Memory B cell (primary cell): ENCODE results near the gene SPDYC.
"Not testable (repeated sequence)": the region's sequence is repeated elsewhere in the genome, so short reads cannot be mapped to it uniquely, and the experiment has no call there.

ENCODE experiments used
- ATAC-seq: fragments of 150-1000 bp; cut with Tn5 transposase; 2 replicates; pipeline ENCODE4 v1.10.0; 2021; ENCODE audit warnings: low read depth, mild to moderate bottlenecking, moderate library complexity
- DNase-seq, 2 donors: peaks; one replicate each; pipeline ENCODE4 v3.0.0; 2022; ENCODE audit warnings: low spot score in 2 of 2
- H3K27ac Mint-ChIP-seq: one replicate; pipeline ENCODE4 v1.8.0; 2022; ENCODE audit warnings: mild to moderate bottlenecking, moderate library complexity, mixed read lengths
- H3K27me3 Mint-ChIP-seq: one replicate; pipeline ENCODE4 v1.8.0; 2022; ENCODE audit warnings: mixed read lengths
- H3K36me3 Mint-ChIP-seq: one replicate; pipeline ENCODE4 v1.8.0; 2022; ENCODE audit warnings: mild to moderate bottlenecking, mixed read lengths
- H3K4me1 Mint-ChIP-seq: one replicate; pipeline ENCODE4 v1.8.0; 2022; ENCODE audit warnings: mixed read lengths
- H3K4me3 Mint-ChIP-seq: one replicate; pipeline ENCODE4 v1.8.0; 2022; ENCODE audit warnings: mild to moderate bottlenecking, moderate library complexity, mixed read lengths
- H3K9me3 Mint-ChIP-seq: one replicate; pipeline ENCODE4 v1.8.0; 2022; ENCODE audit warnings: mixed read lengths

SPDYC gene

DNA sequence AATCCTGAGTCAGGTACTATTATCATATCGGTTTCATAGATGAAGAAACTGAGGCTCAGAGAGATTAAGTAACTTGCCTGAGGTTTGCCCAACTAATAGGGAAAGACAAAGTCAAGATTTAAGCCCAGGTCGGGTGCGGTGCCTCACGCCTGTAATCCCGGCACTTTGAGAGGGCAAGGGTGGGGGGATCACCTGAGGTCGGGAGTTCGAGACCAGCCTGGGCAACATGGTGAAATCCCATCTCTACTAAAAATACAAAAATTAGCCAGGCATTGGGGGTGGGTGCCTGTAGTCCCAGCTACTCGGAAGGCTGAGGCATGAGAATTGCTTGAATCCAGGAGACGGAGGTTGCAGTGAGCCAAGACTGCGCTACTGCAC, 19.9 kb upstream of the SPDYC start:
- not testable (repeated sequence) for ATAC-seq, H3K4me3 Mint-ChIP-seq, H3K9me3 Mint-ChIP-seq, H3K36me3 Mint-ChIP-seq, DNase-seq, H3K27ac Mint-ChIP-seq, H3K27me3 Mint-ChIP-seq
- H3K4me1 Mint-ChIP-seq, result peaks cover 22% of the 10 kb centered on the region

GRCh38 chr11:65150509-65151299, 19.3 kb upstream of the SPDYC start:
- DNase-seq (no peak), ATAC-seq (no peak)
- Mint-ChIP-seq H3K36me3 (no peaks in the 10 kb centered on the region), H3K4me1 (peaks cover 19% of the 10 kb centered on the region), H3K27me3 (no peaks in the 10 kb centered on the region), H3K27ac (no peak overlapping the region), H3K9me3 (no peaks in the 10 kb centered on the region), H3K4me3 (no peak overlapping the region)

DNA sequence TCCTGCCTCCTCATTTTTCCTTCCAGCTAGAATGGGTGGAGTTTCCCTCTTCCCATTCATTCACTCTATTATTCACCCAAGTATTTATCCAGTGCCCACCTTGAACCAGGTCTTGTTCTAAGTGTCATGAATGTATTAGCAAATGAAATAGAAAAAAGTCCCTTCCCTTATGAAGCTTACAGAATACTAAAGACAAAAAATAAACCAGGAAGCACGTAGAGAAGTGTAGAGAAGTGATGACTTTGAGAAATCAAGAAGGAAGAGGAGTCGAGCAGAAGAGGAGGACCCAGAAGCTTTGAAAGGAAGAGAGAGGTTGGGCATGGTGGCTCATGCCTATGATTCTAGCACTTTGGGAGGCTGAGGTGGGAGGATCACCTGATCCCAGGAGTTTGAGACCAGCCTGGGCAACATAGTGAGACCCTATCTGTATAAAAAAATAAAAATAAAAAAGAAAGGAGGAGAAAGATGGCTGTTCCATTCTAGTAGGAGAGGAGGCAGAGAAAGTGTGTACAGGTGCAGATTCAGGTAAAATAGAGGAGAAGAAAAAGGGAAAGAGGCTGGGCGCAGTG, 18.6 kb upstream of the SPDYC start:
- H3K4me3 Mint-ChIP-seq, result peak overlapping the region; percentile 15
- H3K27ac Mint-ChIP-seq, result no peak overlapping the region
- H3K36me3 Mint-ChIP-seq, result no peaks in the 10 kb centered on the region
- no peaks in the 10 kb centered on the region for H3K9me3 Mint-ChIP-seq
- no peaks in the 10 kb centered on the region for H3K27me3 Mint-ChIP-seq
- ATAC-seq, result no peak
- DNase-seq, result no peak
- H3K4me1 Mint-ChIP-seq, result peaks cover 13% of the 10 kb centered on the region

GRCh38 chr11:65152122-65152521, 17.9 kb upstream of the SPDYC start:
- ATAC-seq, result peak; percentile 56
- DNase-seq, result no peak
- H3K4me1 Mint-ChIP-seq, result peaks cover 11% of the 10 kb centered on the region
- H3K36me3 Mint-ChIP-seq, result no peaks in the 10 kb centered on the region
- H3K4me3 Mint-ChIP-seq, result peak overlapping the region; percentile 38
- no peaks in the 10 kb centered on the region for H3K27me3 Mint-ChIP-seq
- no peaks in the 10 kb centered on the region for H3K9me3 Mint-ChIP-seq
- H3K27ac Mint-ChIP-seq, result no peak overlapping the region

DNA sequence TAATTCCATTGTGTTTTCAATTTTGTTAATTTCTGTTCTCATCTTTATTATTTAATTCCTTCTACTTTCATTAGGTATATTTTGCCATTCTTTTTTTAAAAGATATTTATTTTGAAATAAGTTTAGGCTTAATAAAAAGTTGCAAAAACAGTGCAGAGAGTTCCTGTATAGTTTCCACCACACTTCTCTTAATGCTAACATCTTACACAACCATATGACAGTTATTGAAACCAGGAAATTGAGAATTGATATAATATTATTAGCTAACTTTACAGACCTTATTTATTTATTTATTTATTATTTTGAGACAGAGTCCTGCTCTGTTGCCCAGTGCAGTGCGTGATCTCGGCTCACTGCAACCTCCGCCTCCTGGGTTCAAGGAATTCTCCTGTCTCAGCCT, 13.8 kb upstream of the SPDYC start:
- Mint-ChIP-seq H3K36me3 (no peaks in the 10 kb centered on the region), H3K27ac (no peak overlapping the region), H3K9me3 (no peaks in the 10 kb centered on the region), H3K4me3 (no peak overlapping the region), H3K4me1 (peaks cover 12% of the 10 kb centered on the region), H3K27me3 (no peaks in the 10 kb centered on the region)
- ATAC-seq (no peak), DNase-seq (no peak)

GRCh38 chr11:65156926-65157325, 13.1 kb upstream of the SPDYC start:
- H3K4me1 Mint-ChIP-seq, result peaks cover 5% of the 10 kb centered on the region
- H3K9me3 Mint-ChIP-seq, result no peaks in the 10 kb centered on the region
- ATAC-seq (no peak), DNase-seq (no peak)
- no peaks in the 10 kb centered on the region for H3K36me3 Mint-ChIP-seq
- H3K4me3 Mint-ChIP-seq, result no peak overlapping the region
- H3K27me3 Mint-ChIP-seq, result no peaks in the 10 kb centered on the region
- no peak overlapping the region for H3K27ac Mint-ChIP-seq

GRCh38 chr11:65157336-65157735, 12.7 kb upstream of the SPDYC start:
- Mint-ChIP-seq H3K9me3 (no peaks in the 10 kb centered on the region), H3K27me3 (no peaks in the 10 kb centered on the region), H3K36me3 (no peaks in the 10 kb centered on the region), H3K4me3 (no peak overlapping the region), H3K4me1 (peaks cover 3% of the 10 kb centered on the region), H3K27ac (no peak overlapping the region)
- ATAC-seq (no peak), DNase-seq (no peak)

DNA sequence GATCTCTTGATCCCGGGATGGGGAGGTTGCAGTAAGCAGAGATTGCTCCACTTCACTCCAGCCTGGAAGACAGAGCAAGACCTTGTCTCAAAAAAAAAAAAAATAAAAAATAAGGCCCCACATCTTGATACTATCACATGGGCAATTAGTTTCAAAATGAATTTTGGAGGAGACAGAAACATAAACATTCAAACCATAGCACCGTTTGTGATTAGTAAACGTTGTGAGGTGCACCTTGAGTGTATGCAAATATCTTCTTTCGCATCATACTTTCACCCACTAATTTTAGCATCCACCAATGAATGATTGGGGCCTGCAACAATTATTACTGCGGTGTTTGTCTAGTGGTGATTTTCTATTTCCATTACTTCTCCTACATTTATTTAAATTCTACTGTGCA, 11.0 kb upstream of the SPDYC start:
- DNase-seq (no peak), ATAC-seq (peak; percentile 66)
- H3K36me3 Mint-ChIP-seq, result no peaks in the 10 kb centered on the region
- no peaks in the 10 kb centered on the region for H3K27me3 Mint-ChIP-seq
- no peak overlapping the region for H3K27ac Mint-ChIP-seq
- no peak overlapping the region for H3K4me3 Mint-ChIP-seq
- H3K4me1 Mint-ChIP-seq, result peaks cover 3% of the 10 kb centered on the region
- H3K9me3 Mint-ChIP-seq, result no peaks in the 10 kb centered on the region

DNA sequence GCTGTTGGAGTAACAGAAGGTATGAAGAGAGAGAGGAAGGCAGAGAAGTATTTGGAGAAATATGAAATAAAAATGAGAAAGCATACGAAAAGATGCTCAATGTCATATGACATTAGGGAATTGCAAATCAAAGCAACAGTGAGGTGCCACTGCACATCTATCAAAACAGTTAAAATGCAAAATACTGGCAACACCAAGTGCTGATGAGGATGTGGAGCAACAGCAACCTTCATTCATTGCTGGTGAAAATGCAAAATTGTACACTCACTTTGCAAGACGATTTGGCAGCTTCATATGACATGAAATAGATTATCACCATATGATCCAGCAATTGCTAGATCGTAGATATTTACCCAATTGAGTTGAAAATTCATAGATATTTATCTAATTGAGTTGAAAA, 9.4 kb upstream of the SPDYC start:
- peaks cover 3% of the 10 kb centered on the region for H3K4me1 Mint-ChIP-seq
- DNase-seq (no peak), ATAC-seq (no peak)
- no peak overlapping the region for H3K4me3 Mint-ChIP-seq
- H3K27me3 Mint-ChIP-seq, result no peaks in the 10 kb centered on the region
- H3K27ac Mint-ChIP-seq, result no peak overlapping the region
- no peaks in the 10 kb centered on the region for H3K36me3 Mint-ChIP-seq
- H3K9me3 Mint-ChIP-seq, result no peaks in the 10 kb centered on the region

DNA sequence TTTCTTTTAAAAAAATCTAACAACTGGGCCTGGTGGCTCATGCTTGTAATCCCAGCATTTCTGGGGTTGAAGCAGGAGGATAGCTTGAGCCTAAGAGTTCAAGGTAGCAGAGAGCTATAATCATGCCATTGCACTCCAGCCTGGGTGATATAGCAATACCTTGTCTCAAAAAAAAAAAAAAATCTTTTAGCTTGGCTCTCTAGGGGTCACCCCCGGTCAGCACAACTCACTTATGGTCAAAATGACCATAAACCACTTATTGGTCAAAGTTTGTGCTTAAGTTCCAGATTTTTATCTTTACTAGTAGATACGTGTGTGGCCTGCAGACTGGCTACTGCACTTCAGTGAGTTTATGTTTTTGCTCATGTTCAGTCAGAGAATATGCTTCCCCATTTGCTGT, 6.3 kb upstream of the SPDYC start:
- H3K4me1 Mint-ChIP-seq, result peaks cover 6% of the 10 kb centered on the region
- no peak overlapping the region for H3K27ac Mint-ChIP-seq
- DNase-seq, result no peak
- no peaks in the 10 kb centered on the region for H3K27me3 Mint-ChIP-seq
- no peaks in the 10 kb centered on the region for H3K9me3 Mint-ChIP-seq
- H3K36me3 Mint-ChIP-seq, result no peaks in the 10 kb centered on the region
- H3K4me3 Mint-ChIP-seq, result no peak overlapping the region
- ATAC-seq, result no peak

- no peaks in the 10 kb centered on the region for H3K9me3 Mint-ChIP-seq
- H3K27ac Mint-ChIP-seq, result no peak overlapping the region
- no peak overlapping the region for H3K4me3 Mint-ChIP-seq
- no peaks in the 10 kb centered on the region for H3K36me3 Mint-ChIP-seq
- H3K27me3 Mint-ChIP-seq, result no peaks in the 10 kb centered on the region
- H3K4me1 Mint-ChIP-seq, result peaks cover 8% of the 10 kb centered on the region
- DNase-seq, result no peak
- ATAC-seq, result no peak
These were observed 4.4 kb upstream of the SPDYC start for GRCh38 chr11:65165410-65166317.

GRCh38 chr11:65166893-65167292, 3.1 kb upstream of the SPDYC start:
- H3K27ac Mint-ChIP-seq, result no peak overlapping the region
- no peak for ATAC-seq
- no peaks in the 10 kb centered on the region for H3K27me3 Mint-ChIP-seq
- H3K4me1 Mint-ChIP-seq, result peaks cover 8% of the 10 kb centered on the region
- no peak for DNase-seq
- no peaks in the 10 kb centered on the region for H3K9me3 Mint-ChIP-seq
- no peaks in the 10 kb centered on the region for H3K36me3 Mint-ChIP-seq
- no peak overlapping the region for H3K4me3 Mint-ChIP-seq

DNA sequence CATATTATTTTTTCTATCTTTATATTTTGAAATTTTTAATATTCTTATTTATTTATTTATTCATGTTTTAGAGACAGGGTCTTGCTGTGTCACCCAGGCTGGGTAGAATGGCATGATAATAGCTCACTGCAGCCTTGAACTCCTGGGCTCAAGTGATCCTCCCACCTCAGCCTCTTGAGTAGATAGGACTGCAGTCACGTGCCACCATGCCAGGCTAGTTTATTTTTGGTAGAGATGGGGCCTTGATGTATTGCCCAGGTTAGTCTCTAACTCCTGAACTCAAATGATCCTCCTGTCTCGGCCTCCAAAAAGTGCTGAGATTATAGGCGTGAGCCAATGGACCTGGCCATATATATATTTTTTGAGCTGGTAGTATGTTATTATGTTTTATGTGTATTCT, 2.4 kb upstream of the SPDYC start:
- Mint-ChIP-seq H3K27me3 (no peaks in the 10 kb centered on the region), H3K9me3 (no peaks in the 10 kb centered on the region), H3K4me1 (peaks cover 8% of the 10 kb centered on the region), H3K27ac (no peak overlapping the region), H3K36me3 (no peaks in the 10 kb centered on the region), H3K4me3 (no peak overlapping the region)
- DNase-seq (no peak), ATAC-seq (no peak)

GRCh38 chr11:65169164-65169641, 830 bp upstream of the SPDYC start:
- Mint-ChIP-seq H3K4me3 (no peak overlapping the region), H3K9me3 (no peaks in the 10 kb centered on the region), H3K27ac (peak overlapping the region; percentile 32), H3K4me1 (peaks cover 8% of the 10 kb centered on the region), H3K27me3 (no peaks in the 10 kb centered on the region), H3K36me3 (no peaks in the 10 kb centered on the region)
- ATAC-seq (peak; percentile 47), DNase-seq (no peak)
